ENCODE data around the gene ZNF787.
A peak's percentile ranks its signal among the peaks of the same experiment; 100 is the strongest.
"Not testable (repeated sequence)": the region's sequence is repeated elsewhere in the genome, so short reads cannot be mapped to it uniquely, and the experiment has no call there.

The ZNF787 gene

DNA sequence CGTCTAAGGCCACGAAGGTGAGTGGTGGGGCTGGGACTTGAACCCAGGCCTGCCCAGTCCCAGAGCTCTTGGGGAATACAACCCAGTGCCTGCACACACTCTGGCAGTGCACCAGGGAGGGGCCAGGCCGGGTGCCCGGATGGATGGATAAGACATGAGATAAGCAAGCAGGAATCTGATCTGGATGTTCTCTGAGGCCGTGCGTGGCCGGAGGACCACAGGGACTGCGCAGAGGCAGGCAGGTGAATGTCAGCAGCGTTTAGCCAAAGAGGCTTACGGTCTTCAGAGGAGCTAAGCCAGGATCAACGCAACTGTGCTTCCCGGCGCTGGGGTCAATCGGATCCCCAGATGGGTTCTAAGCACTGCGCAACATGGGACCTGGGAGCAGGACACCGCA lies 1.5 kb downstream of the ZNF787 start:
- DNase-seq, result peak; percentile 76

DNA sequence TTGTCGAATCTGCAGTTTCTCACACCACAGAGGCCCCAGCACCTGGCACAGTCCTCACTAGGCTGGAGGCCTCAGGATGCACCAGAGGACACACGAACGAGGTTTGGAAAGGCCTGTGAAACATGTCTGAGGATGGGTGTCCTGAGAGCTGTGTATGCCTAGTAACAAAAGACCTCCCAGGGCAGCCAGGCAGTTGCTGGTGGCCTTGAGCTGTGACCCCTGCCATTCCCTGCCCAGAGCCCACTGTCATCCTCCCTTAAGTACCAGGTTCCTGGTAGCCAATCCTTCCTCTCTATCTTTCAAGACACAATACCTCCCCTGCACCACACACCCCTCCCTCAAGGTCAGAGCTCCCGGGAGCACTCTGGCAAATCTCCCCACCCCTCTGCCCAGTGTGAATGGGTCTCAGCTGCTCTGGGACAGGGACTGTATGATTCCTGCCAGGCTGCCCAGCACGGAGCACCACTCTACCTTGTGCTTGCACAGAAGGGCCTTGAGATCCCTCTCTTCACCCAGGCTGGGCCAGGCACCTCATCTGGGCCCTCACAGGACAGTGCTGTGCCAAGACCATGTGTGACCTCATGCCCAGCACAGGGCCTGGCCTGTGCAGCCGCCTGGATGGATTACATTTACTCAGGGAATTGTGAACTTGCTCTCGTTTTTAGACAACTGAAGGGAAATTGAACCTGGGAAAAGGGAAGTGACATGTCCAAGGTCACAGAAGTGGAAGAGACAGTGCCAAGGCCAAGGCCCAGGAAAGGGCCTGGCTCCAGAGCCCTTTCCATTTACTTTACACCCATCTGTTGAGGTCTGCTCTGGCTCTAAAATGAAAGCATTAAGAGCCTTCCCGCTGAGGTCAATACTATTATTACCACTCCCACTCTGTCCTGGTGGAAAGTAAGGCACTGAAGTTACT lies 2.2 kb downstream of the ZNF787 start:
- peak; percentile 42 for DNase-seq

DNA sequence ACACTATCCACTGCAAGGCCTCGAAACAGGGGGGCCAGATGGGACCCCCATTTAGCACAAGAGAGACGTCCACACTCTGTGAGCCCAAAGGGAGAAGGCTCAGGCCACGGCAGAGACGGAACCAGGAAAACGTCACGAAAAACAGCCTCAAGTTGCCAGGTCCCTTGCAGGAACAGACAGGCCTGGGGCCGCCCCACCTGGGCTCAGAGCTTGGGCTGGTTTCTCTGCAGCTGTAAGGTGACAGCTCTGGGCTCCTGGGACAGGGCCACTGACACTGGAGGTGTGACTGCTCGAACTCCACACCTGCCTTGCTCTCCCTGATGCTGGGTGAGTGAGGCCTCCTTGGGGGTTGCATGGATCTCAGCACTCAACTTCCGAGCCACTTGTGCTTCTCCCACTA lies 3.2 kb downstream of the ZNF787 start:
- DNase-seq, result peak; percentile 42

DNA sequence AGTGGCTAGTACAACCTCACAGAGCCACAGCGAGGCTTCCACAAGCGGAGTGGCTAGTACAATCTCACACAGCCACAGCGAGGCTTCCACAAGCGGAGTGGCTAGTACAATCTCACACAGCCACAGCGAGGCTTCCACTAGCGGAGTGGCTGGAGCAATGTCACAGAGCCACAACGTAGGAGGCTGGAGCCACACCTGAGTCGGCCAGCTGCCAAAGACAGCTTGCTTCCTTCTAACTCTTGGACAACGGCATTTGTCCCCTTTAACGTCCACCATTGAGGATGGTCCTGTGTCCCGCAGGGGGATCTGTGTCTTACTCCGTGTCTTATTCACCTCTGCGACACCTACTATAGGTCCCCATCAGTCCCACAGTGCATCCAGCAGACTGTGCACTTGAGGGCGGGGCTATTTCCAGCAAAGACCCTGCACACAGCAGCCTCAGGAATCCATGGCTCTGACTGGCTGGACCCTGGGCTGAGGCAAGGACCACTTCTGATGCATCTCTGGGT lies 3.7 kb downstream of the ZNF787 start:
- DNase-seq, result peak; percentile 46

DNA sequence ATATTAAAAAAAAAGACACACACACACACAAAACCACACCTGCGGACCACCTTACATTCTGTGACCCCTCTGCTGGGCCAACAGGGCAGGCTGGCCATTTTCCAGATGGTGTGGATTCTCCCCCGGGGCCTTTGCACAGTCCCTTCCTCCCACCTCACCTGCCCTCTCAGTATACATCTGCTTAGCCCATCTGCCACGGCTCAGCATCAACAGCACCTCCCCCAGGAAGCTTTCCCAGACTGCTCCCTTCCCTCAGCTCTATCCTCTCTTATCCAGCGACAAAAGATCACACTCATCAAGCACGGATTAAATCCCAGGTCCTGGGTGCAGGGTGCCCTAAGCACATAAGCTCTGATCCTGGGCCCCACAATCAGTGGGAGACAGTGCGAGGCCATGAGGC lies 4.5 kb downstream of the ZNF787 start:
- no peak for DNase-seq

DNA sequence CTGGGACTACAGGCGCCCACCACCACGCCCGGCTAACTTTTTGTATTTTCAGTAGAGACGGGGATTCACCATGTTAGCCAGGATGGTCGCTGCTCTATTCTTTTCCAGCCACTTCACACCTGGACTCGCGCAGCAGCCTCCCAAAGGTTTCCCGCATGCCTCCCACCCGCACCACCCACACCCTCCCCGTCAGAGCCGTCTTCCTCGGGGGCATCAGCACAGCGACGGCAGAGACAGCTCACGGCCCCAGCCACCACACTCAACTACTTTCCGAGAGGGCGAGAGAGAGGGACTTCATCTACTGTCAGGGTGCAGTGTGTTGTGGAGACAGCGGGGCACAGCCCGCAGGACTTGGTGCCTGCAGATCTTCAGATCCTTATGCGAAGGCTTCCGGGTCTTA lies 5.6 kb downstream of the ZNF787 start:
- peak; percentile 45 for DNase-seq

DNA sequence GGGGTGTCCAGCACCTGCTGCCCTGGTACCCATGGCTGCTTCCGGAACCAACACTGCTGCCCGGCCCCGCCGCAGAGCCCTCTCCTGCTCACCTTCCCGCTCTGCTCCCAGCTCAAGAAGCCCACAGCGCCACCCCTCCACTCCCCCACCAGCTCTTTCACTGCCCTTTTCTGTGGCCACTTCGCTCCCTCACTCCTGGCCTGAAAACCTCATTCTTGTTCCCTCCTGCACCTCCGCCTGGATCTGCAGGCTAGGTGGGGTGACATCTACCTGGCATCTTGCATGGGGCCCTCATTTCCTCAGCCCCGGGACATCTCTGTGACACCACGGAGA lies 6.4 kb downstream of the ZNF787 start:
- DNase-seq, result no peak

DNA sequence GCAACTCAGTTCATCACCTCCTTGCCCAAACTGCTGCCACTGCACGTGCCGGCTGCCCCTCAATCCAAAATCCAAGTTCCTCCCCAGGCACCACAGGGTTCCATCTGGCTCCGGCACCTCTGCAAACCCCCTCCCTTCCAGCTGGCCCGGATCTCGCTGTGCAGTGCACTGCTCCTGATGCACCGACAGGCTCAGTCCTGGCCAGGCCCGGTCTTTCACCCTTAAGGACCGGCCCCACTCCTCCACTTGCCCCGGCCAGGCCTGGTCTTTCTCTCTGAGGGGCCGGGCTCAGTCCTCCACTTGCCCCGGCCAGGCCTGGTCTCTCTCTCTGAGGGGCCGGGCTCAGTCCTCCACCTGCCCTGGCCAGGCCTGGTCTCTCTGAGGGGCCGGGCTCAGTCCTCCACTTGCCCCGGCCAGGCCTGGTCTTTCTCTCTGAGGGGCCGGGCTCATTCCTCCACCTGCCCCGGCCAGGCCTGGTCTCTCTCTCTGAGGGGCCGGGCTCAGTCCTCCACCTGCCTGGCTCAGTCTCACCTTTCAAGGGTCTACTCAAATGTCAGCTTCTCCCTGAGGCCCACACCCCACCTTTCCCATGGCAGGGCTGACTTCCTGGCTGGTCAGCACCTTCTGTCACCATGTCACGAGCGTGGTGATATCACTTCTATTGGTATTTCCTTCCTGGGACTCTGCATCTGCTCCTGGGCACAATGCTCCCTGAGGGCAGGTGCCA lies 6.9 kb downstream of the ZNF787 start:
- peak; percentile 45 for DNase-seq

DNA sequence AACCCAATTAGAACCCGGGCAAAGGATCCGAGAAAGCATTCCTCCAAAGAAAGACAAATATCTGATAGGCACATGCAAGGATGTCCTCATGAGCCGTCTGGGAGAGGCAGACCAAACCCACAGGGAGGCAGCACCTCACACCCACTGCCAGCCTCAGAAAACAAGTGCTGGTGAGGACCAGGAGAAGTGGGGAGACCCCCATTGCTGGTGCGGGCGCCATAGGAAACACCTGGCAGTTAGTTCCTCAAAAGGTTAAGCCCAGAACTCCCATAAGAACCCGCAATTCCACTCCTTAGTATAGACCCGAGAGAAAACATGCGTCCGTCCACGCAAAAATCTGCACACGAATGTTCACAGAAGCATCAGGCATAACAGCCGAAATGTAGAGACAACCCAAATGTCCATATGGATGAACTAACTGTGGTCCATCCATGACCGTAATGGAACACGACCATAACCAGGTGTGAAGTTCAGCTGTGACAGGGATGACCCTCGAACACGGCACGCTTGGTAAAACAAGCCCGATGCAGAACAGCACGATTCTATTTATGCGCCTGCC lies 7.9 kb downstream of the ZNF787 start:
- DNase-seq, result no peak

DNA sequence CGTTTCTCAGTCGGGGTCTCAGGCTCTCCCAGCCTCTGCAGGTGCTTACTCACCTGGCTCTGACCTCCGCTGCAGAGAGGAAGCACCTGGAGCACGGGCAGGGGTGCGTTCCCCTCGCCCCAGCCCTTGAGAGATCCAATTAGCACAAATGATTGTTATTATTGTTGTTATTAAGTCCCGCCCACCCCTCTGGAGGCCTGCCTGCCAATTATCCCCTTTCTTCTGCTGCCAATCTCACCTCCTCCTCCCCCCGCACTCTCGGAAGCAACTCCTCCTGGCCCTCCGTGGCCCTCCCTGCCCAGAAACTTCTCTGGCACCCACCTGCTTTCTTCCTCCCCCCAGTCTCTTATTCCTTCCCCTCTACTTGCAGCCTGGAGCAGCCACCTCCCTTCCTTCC lies 8.8 kb downstream of the ZNF787 start:
- no peak for DNase-seq

DNA sequence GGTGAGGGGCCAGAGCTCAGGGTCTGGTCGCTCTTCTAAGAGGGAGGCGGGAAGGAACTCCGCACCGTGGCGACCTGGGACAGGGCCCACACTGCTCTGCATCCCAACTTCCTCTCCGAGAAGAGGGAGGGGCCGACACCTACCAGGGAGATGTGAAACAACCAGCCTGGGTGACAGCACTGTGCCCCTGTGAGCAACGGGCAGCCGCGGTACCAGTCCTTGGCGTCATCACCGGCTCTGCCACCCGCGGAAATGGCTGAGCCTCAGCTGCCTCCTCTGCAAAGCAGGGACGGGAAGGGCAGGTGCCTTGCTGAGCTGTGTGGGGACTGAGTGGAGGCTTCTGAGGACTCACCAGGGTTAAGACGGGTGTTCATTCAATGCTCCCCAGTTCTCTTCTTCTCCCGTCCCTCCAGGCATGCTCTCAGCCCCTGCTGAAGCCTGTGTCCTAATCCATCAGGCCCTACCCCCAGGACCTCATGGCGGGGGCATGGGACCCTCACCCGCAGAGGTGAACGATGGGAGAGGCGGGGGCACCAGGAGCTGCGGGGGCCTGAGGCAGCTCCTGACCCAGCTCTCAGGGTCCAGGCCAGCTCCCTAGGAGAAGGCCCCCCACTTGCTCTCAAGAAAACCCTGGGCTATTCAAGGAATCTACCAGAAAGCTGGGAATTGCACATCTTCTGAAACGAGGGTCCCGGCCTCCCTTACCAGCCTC lies 9.3 kb downstream of the ZNF787 start:
- no peak for DNase-seq

DNA sequence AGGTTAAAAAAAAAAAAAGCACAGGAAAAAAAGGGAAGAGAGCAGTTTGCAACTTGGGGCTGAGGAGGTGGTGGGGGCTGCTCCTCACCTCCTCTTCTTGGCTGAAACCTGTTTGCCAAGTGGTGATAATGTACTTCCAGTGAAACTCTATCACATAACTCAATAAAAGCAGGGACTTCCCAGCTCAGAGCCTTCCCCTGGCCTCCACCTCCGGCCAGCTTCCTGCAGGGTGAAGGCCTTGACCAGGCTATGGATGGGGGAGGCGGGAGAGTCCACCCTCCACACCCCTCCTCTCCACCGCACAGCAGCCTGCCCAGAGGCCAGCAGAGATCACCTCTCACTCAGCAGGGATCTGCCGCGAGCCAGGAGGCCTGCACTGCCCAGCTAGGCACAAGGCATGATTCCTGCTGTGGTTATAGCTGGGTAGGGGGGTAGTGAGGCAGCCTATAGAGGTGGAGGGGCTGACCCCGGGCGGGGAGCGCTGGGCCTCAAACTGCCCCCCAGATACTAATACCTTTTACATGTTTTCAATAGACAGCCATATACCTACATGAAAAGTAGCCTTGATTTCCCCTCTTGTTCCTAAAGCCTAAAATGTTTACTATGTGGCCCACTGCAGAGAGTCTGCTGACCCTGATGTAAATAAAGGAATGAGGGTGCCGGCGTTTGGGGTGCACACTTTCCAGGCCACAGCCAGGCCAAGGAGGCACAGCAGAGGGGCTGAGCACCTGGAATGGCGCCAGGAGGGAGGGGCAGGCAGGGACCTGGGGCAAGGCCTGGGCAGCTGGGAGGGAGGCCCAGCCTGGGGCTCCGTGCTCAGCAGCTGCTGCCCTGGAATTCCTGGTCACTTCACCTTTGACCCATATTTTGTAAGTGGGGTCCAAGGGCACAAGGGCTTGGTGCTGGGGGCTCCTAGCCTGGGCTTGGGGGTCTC lies 10.3 kb downstream of the ZNF787 start:
- peak; percentile 79 for DNase-seq

DNA sequence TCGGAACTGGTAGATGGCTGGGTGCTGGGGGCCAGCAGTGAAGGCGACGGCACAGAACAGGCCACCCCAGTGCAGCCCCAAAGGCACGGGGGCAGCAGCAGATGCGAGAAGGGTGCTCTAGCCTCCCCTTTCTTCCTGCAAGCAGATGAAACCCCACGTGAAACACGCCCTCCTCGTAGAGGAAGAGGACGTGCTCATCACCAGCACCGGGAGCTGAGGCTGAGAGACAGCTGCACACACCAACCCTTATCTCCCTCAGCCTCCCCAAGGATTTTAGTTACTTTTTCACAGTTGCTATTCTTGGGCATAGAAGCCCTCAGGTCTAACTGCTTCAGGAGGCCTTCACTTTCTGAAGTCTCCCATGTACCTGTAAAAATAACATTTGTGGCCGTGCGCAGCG lies 11.9 kb downstream of the ZNF787 start:
- DNase-seq, result no peak

DNA sequence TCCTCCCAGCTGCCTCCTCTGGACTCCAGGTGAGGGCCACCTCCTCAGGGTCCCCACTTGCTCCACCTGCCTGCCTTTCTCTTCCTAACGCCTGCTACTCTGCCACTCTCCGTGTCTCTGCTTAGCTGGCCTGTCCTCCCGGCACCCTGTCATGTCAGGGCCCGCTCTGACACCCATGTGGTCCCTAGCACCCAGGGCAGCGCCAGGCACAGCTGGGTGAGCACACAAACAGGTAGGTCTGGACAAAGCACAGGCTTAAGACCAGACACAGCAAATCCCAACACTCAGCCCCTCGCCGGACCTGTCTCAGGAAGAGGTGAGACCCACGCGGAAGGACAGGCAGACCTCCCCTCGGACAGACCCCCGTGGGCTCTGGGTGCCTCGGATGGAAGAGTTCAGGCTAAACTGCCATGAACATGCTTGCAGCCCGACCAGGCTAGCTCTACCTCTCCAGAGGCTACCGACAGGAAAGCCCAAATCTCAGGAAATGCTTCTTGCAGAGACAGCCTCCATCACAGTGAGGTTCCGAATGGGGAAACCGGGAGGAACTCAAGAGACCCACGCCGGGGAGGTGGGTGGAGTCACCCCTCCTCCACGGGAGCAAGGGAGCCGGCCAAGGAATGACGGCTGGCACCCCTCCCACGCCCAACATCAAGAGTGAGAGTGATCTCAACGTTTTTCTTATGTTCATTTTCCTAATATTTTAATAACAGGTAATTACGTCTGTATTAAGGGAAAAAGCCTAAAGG lies 12.5 kb downstream of the ZNF787 start:
- no peak for DNase-seq

DNA sequence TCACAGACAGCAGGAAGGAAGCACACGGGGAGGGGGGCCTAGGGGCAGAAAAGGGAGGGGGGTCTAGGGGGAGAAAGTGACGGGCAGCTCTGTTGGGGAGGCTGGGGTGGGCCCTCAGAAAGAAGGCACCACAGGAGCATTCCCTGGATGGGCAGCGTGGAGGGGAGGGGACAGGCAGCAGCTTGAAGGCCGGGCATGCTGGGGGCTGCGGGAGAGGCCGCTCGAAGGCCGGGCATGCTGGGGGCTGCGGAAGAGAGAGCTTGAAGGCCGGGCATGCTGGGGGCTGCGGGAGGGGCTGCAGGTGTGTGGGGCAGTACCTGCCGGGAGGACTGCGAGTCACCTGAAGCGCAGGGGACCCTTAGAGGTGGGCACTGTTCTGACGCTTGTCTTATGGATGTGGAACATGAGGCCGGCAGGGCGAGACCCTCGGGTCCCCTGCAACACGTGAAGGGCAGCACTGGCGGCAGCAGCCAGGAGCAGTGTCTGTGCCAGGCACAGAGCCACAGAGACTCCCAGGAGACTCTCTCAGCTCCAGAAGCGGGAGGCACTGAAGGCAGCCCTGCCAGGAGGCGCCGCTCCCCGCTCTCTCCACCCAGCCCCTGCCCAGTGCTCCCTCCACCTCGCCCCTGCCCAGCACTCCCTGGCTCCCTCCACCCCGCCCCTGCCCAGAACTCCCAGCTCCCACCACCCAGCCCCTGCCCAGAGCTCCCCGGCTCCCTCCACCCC lies 13.3 kb downstream of the ZNF787 start:
- DNase-seq, result no peak

DNA sequence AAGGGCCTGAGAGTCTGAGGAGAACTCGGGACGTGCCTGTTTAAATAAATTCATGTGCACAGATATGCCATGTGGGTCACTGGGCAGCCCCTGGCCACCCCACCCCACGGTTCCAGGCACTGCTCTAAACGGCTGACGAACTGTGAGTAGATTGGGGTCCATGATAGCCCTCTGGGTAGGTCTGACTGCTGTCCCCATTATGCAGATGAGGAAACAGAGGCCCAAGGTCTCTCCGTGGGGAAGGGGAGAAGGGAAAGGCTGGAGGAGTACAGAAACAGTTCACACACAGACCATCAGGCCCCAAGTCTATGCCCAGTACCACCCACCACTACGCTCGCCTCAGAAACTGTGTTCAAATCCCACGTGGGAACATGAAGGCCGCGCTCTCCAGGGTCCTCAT lies 14.1 kb downstream of the ZNF787 start:
- no peak for DNase-seq

DNA sequence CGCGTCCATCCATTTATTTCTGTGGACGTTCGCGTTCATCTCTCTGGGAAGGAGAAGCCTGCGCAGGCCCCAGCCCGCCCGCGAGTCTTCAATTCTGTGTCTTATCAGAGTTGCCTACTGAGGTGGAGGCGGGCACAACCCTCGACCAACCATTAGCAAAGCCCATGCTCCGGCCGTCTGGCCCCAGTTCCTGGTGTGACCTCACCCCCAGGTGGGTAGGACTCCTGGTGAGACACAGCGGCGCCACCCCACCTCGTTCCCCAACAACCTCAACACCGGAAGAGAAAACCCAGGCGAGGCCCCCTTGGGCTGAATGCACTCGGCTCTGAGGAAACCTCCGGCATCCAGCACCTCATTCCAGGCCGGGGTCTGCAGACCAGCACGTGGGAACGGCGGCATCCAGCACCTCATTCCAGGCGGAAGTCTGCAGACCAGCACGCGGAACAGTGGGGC lies 14.7 kb downstream of the ZNF787 start:
- DNase-seq, result no peak

DNA sequence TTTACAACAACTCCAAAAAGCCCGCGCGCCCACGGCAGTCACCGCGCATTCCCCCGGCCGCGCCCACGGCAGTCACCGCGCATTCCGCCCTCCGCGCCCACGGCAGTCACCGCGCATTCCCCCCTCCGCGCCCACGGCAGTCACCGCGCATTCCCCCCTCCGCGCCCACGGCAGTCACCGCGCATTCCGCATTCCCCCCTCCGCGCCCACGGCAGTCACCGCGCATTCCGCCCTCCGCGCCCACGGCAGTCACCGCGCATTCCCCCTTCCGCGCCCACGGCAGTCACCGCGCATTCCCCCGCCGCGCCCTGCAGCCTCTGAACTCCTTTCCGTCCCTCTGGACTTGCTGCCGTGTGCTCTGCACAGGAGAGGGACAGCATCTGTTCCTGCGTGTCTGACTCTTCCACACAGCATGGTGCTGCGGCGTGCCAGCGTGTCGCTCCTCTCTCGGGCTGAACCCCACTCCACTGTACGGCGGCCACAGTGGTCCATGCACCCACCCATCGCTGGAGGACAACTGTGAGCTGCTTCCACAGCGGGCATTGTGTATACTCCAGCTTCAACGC lies 15.2 kb downstream of the ZNF787 start:
- DNase-seq, result not testable (repeated sequence)

DNA sequence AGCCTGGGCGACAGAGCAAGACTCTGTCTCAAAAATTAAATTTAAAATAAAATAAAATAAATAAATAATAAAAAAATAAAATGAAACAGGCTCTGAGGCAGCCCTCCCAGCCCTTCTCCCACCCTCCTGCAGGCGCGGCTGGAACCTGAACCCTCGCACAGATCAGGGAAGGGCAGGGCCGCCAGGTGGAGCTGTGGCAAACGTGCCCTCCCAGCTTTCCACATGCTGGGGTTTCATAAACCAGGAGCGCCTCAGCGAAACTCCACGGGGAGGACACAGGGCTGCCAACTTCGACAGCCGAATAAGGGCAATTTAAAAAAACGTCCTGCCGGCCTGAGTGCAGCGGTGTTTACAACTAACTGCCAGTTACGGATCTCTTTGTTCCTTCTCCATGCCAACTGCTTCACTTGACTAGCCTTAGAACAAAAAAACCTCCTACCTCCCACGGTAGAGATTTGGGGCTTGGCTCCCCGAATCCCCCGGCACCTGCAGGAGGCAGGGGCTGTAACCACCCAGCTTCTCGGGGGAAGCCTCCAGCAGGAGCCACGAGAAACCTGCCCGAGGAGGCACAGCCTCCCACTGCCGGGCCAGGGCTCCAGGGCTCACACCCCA lies 15.9 kb downstream of the ZNF787 start:
- DNase-seq, result peak; percentile 85

DNA sequence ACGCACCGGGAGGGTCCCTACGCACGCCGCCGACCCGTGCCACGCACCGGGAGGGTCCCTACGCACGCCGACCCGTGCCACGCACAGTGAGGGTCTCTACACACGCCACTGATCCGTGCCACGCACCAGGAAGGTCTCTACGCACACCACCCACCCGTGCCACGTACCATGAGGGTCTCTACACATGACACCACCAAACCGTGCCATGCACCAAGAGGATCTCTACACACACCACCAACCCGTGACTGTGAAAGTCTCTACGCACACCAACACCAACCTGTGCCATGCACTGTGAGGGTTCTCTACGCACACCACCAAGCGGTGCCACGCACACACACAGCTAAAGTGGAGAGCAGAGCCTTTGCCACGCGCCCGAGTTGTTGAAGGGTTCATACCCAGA lies 16.7 kb downstream of the ZNF787 start:
- DNase-seq, result no peak
